Ovary (tissue), 9 donors: ENCODE measurements around the gene CDC42SE1. TPM values are rescaled to one million over a fixed set of nuclear protein-coding genes. Genes with fewer than 3 reads are reported as not detected.

Source experiments
- DNase-seq, 5 donors: peaks; one replicate each; pipeline ENCODE4 v3.0.0-alpha.2; 2019 to 2020
- H3K27ac ChIP-seq, 2 donors: fragments of 200-600 bp; one replicate each; pipeline versions ENCODE4 v1.5.1 to v1.8.0; 2019 to 2022
- H3K27me3 ChIP-seq: fragments of 200-600 bp; one replicate; pipeline ENCODE4 v1.8.0; 2022
- H3K36me3 ChIP-seq: fragments of 200-600 bp; sonication (generic); one replicate; pipeline ENCODE4 v1.5.1; 2019
- H3K4me1 ChIP-seq: one replicate; pipeline ENCODE4 v1.8.1; 2013; ENCODE audit warnings: mild to moderate bottlenecking, moderate library complexity; ENCODE audit not compliant: insufficient read depth
- H3K4me3 ChIP-seq: fragments of 200-600 bp; sonication (generic); one replicate; pipeline ENCODE4 v1.5.1; 2017
- H3K9me3 ChIP-seq, 2 donors: fragments of 200-600 bp in 1 of 2; sonication (generic) in 1 of 2; one replicate each; pipeline versions ENCODE4 v1.5.1 to v1.8.1; 2013 to 2019; ENCODE audit warnings: mild to moderate bottlenecking in 1 of 2, moderate library complexity in 1 of 2
- CTCF ChIP-seq, 3 donors: fragments of 450-650 bp in 2 of 3; fragments of 200-600 bp in 1 of 3; IDR thresholded peaks; one replicate each; pipeline versions ENCODE4 v1.5.1 to v1.8.0; 2016 to 2022; ENCODE audit warnings: antibody characterized with exemption in 3 of 3, mild to moderate bottlenecking in 1 of 3
- EP300 ChIP-seq: sonication (generic); formaldehyde crosslinking; IDR thresholded peaks from one replicate; pipeline ENCODE4 v1.6.1; 2017; ENCODE audit warnings: antibody characterized with exemption
- POLR2A ChIP-seq: fragments of 450-650 bp; IDR thresholded peaks from one replicate; pipeline ENCODE4 v1.6.1; 2017; ENCODE audit warnings: antibody characterized with exemption, mild to moderate bottlenecking, moderate library complexity
- WGBS, 3 donors: extraction: QIAGEN DNeasy Blood & Tissue Kit in 1 of 3; methylation state at CpG; one replicate each; pipeline versions ENCODE4 v1.1.5 to v1.1.7; 2013 to 2017; 5-methylcytosine and 5-hydroxymethylcytosine counted together
- intact Hi-C, 4 donors: fragments of 100-400 bp; cut with DNase I; formaldehyde crosslinking; loops; one replicate each; pipeline versions ENCODE4 v1.11.0 to v1.15.1; 2022 to 2023
- polyA plus RNA-seq, 2 donors: library from polyadenylated mRNA; stranded (reverse); fragments of 200-250 nt in 1 of 2; fragments of 350-450 nt in 1 of 2; fragmentation: Illumina TruSeq in 1 of 2; extraction: RNeasy Lipid Tissue Mini Kit (QIAGEN cat#74804) in 1 of 2; gene quantifications; one replicate each; pipeline ENCODE4 v1.2.3, GENCODE V29; 2013 to 2014
- total RNA-seq, 7 donors: library from RNA; depleted of rRNA in 2 of 7; stranded (reverse); fragments of >200 nt in 2 of 7; fragmentation: NEBNext Ultra II Directional in 3 of 7; extraction: Animal tissue kit (Norgen Biotek cat#: 25700) in 3 of 7; gene quantifications; one replicate each; pipeline versions ENCODE4 v1.1.0 to v1.2.4, GENCODE V29; 2016 to 2023
- donor health status: DM: no; HTN: no; CAD: no; lungs with moderate emphysema.
- donor health status: DM: no; HTN: no; CAD: no.
- donor health status: Bipolar disorder and iron deficiency.
- donor health status: DM: yes; HTN: yes; CAD: no.
- donor health status: DM: no; HTN: no; CAD: no.
- donor health status: DM: yes; HTN: yes; CAD: no.

CDC42SE1 gene
- total and polyA plus RNA-seq, 9 donors: 26.0 to 81.9 (median 56.3) TPM

- Histone ChIP-seq H3K4me1 (no peaks in the 10 kb centered on the region), H3K27me3 (no peaks in the 10 kb centered on the region), H3K9me3 (no peaks in the 10 kb centered on the region), H3K4me3 (no peak overlapping the region), H3K27ac (no peak overlapping the region), H3K36me3 (no peaks in the 10 kb centered on the region)
- intact Hi-C loops: no loop called here
- WGBS, 3 donors: 73 to 80% (median 80%) methylated on average over 6 of the region's 6 CpGs
- TF ChIP-seq POLR2A (no peak), EP300 (no peak), CTCF (IDR thresholded peaks at IDR 0.05) (no peak)
- no peak for DNase-seq
These were observed 22.4 kb downstream of the CDC42SE1 start for GRCh38 chr1:151037032-151037431.

GRCh38 chr1:151036356-151036755, 23.1 kb downstream of the CDC42SE1 start, which contains the start of gene BNIPL:
Gene BNIPL (plus strand): TSS chr1:151036586. CDS start chr1:151036726, 140 bp downstream.
- intact Hi-C loops: no loop called here
- no peak for TF ChIP-seq POLR2A
- no peak for TF ChIP-seq CTCF (IDR thresholded peaks at IDR 0.05)
- TF ChIP-seq EP300: no peak
- WGBS, 3 donors: 43 to 53% (median 48%) methylated on average over 2 of the region's 2 CpGs
- Histone ChIP-seq H3K27me3 (no peaks in the 10 kb centered on the region), H3K36me3 (no peaks in the 10 kb centered on the region), H3K4me3 (no peak within 1 kb of the TSS), H3K9me3 (no peaks in the 10 kb centered on the region), H3K27ac (no peak within 1 kb of the TSS), H3K4me1 (no peaks in the 10 kb centered on the region)
- DNase-seq: no peak

- Histone ChIP-seq H3K27me3 (no peaks in the 10 kb centered on the region), H3K27ac (no peak overlapping the region), H3K36me3 (no peaks in the 10 kb centered on the region), H3K9me3 (no peaks in the 10 kb centered on the region), H3K4me3 (no peak overlapping the region), H3K4me1 (no peaks in the 10 kb centered on the region)
- DNase-seq: no peak
- WGBS, 3 donors: 82 to 86% (median 84%) methylated on average over 3 of the region's 3 CpGs
- TF ChIP-seq EP300: no peak
- no peak for TF ChIP-seq CTCF (IDR thresholded peaks at IDR 0.05)
- no peak for TF ChIP-seq POLR2A
- intact Hi-C loops: no loop called here
These were observed 24.3 kb downstream of the CDC42SE1 start for GRCh38 chr1:151035167-151035566.

GRCh38 chr1:151032164-151032563, 27.3 kb downstream of the CDC42SE1 start:
- Histone ChIP-seq H3K27ac (no peak overlapping the region), H3K27me3 (no peaks in the 10 kb centered on the region), H3K36me3 (no peaks in the 10 kb centered on the region), H3K9me3 (no peaks in the 10 kb centered on the region), H3K4me3 (no peak overlapping the region), H3K4me1 (no peaks in the 10 kb centered on the region)
- TF ChIP-seq CTCF (IDR thresholded peaks at IDR 0.05): no peak
- TF ChIP-seq EP300: no peak
- TF ChIP-seq POLR2A: no peak
- DNase-seq: no peak
- whole genome bisulfite sequencing, 3 donors: 95 to 98% (median 97%) methylated on average over 8 of the region's 8 CpGs
- intact Hi-C loops: no loop called here
